ENCODE results near the gene ARIH2. TPM values are rescaled to one million over a fixed set of nuclear protein-coding genes. Genes with fewer than 3 reads are reported as not detected.
A peak's percentile ranks its signal among the peaks of the same experiment; 100 is the strongest.

Gene ARIH2
- total and polyA plus RNA-seq, 2 experiments from 2014 or later = 76.4 to 118 TPM

- no peaks in the 10 kb centered on the region; the same call in 1 of the 3 replicates for H3K9me3 Mint-ChIP-seq
- H3K27me3 Mint-ChIP-seq (ENCODE audit: insufficient read depth, low read depth, poor library complexity) = peaks cover 27% of the 10 kb centered on the region
- peaks cover 24% of the 10 kb centered on the region for H3K4me1 Mint-ChIP-seq
- Histone ChIP-seq H3K27me3 (ENCODE audit: insufficient read depth) (no peaks in the 10 kb centered on the region), H3K9me2 (ENCODE audit: insufficient read depth) (no peaks in the 10 kb centered on the region), H4K20me1 (replicated peaks; ENCODE audit: insufficient read depth) (peaks cover 14% of the 10 kb centered on the region), H3K27ac (ENCODE audit: low read depth) (peak overlapping the region; percentile 97), H3F3A (replicated peaks; ENCODE audit: low read depth) (peaks cover 47% of the 10 kb centered on the region), H3K36me3 (ENCODE audit: insufficient read depth) (peaks cover 18% of the 10 kb centered on the region), H3K4me3 (peak overlapping the region; percentile 97), H3K79me2 (replicated peaks; ENCODE audit: insufficient read depth) (peaks cover 18% of the 10 kb centered on the region), H3K4me1 (ENCODE audit: insufficient read depth) (peaks cover 27% of the 10 kb centered on the region; the same call in 1 of the 2 replicates), H2AFZ (0 out of 2 replicates have a peak overlapping the region, but pooled peaks have one; percentile 73), H3K4me2 (peak overlapping the region; percentile 99)
- peak overlapping the region; percentile 93 for H3K4me3 Mint-ChIP-seq
- peaks cover 49% of the 10 kb centered on the region for H3K36me3 Mint-ChIP-seq (ENCODE audit: low read depth)
- DNase-seq (ENCODE audit: low spot score) = peak; percentile 100
- ATAC-seq = peak; percentile 46
- no peak for TF ChIP-seq EZH2 (IDR thresholded peaks at IDR 0.05; ENCODE audit: low read depth, unreplicated experiment)
- TF ChIP-seq ZNF462 (CRISPR knock-in tag; IDR thresholded peaks at IDR 0.05) = no peak
- TF ChIP-seq ETS1 (IDR thresholded peaks at IDR 0.05) = peak; percentile 79
- TF ChIP-seq POLR2AphosphoS5 (IDR thresholded peaks at IDR 0.05; ENCODE audit: low read depth) = peak; percentile 100
- TF ChIP-seq CREB1 (CRISPR knock-in tag; IDR thresholded peaks at IDR 0.05; ENCODE audit: low read depth) = peak; percentile 85
- no peak for TF ChIP-seq EZH2phosphoT487 (IDR thresholded peaks at IDR 0.05; ENCODE audit: unreplicated experiment)
- H3K27ac Mint-ChIP-seq = peak overlapping the region; percentile 95
Measured at GRCh38 chr3:49021213-49021812, 102.7 kb downstream of the ARIH2 start.
